ENCODE data around the gene C2CD2L.

DNA sequence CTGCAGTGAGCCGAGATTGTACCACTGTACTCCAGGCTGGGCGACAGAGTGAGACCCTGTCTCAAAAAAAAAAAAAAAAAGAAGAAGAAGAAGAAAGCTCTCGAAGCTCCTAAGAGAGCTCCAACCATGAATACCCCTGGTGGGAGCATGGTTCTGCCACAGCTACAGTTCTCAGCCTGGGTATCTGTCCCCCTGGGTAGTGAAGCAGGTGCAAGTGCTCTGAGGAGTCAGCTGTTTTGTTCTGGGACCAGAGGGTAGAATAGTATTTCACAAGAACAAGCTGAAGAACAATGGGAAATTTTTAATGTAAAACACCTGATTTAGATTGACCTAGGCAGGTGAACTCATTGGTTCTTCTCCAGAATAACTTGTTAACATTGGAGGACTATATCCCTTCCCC lies 45.9 kb upstream of the C2CD2L start:
- no peak for TF ChIP-seq FOXA1 (IDR thresholded peaks at IDR 0.05)
- TF ChIP-seq FOXA1 (CRISPR knock-in tag; IDR thresholded peaks at IDR 0.05): no peak
- TF ChIP-seq ELF4 (CRISPR knock-in tag; IDR thresholded peaks at IDR 0.05; ENCODE audit: borderline replicate concordance): no peak
- no peak for TF ChIP-seq FOXJ3 (CRISPR knock-in tag; IDR thresholded peaks at IDR 0.05; ENCODE audit: borderline replicate concordance)
- no peak for TF ChIP-seq EZH2 (conservative IDR thresholded peaks at IDR 0.05; ENCODE audit: low read depth, low read length)
- TF ChIP-seq, protein P1, sequence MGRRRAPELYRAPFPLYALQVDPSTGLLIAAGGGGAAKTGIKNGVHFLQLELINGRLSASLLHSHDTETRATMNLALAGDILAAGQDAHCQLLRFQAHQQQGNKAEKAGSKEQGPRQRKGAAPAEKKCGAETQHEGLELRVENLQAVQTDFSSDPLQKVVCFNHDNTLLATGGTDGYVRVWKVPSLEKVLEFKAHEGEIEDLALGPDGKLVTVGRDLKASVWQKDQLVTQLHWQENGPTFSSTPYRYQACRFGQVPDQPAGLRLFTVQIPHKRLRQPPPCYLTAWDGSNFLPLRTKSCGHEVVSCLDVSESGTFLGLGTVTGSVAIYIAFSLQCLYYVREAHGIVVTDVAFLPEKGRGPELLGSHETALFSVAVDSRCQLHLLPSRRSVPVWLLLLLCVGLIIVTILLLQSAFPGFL (CRISPR knock-in tag; IDR thresholded peaks at IDR 0.05): no peak
- TF ChIP-seq KLF11 (CRISPR knock-in tag; IDR thresholded peaks at IDR 0.05): no peak
- TF ChIP-seq SP1 (IDR thresholded peaks at IDR 0.05): no peak
- no peak for TF ChIP-seq SP1 (CRISPR knock-in tag; IDR thresholded peaks at IDR 0.05)
- TF ChIP-seq EP300 (IDR thresholded peaks at IDR 0.05; ENCODE audit: low read depth in 2 of 2, low read length in 2 of 2): no peak
- no peak for TF ChIP-seq EP300 (CRISPR knock-in tag; IDR thresholded peaks at IDR 0.05; ENCODE audit: borderline replicate concordance)
- TF ChIP-seq FOXA3 (CRISPR knock-in tag; IDR thresholded peaks at IDR 0.05): no peak
- TF ChIP-seq EED (CRISPR knock-in tag; IDR thresholded peaks at IDR 0.05): no peak
- TF ChIP-seq, protein P2, sequence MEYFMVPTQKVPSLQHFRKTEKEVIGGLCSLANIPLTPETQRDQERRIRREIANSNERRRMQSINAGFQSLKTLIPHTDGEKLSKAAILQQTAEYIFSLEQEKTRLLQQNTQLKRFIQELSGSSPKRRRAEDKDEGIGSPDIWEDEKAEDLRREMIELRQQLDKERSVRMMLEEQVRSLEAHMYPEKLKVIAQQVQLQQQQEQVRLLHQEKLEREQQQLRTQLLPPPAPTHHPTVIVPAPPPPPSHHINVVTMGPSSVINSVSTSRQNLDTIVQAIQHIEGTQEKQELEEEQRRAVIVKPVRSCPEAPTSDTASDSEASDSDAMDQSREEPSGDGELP (IDR thresholded peaks at IDR 0.05; ENCODE audit: borderline replicate concordance, low read depth): no peak
- TF ChIP-seq SALL2 (CRISPR knock-in tag; IDR thresholded peaks at IDR 0.05): no peak

Data from HepG2 (cell line).